GM12872 (cell line): ENCODE data around the gene IL2RA.

Experiments used
- TF ChIP-seq, protein P1 (sequence below): IDR thresholded peaks from 3 replicates; pipeline ENCODE4 v1.5.1; 2011; ENCODE audit warnings: low read depth, mild to moderate bottlenecking, low read length, moderate library complexity; ENCODE audit not compliant: insufficient read depth

IL2RA gene

GRCh38 chr10:5970527-5970926 is 91.6 kb downstream of the IL2RA start:
- TF ChIP-seq, protein P1, sequence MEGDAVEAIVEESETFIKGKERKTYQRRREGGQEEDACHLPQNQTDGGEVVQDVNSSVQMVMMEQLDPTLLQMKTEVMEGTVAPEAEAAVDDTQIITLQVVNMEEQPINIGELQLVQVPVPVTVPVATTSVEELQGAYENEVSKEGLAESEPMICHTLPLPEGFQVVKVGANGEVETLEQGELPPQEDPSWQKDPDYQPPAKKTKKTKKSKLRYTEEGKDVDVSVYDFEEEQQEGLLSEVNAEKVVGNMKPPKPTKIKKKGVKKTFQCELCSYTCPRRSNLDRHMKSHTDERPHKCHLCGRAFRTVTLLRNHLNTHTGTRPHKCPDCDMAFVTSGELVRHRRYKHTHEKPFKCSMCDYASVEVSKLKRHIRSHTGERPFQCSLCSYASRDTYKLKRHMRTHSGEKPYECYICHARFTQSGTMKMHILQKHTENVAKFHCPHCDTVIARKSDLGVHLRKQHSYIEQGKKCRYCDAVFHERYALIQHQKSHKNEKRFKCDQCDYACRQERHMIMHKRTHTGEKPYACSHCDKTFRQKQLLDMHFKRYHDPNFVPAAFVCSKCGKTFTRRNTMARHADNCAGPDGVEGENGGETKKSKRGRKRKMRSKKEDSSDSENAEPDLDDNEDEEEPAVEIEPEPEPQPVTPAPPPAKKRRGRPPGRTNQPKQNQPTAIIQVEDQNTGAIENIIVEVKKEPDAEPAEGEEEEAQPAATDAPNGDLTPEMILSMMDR, result no peak

DNA sequence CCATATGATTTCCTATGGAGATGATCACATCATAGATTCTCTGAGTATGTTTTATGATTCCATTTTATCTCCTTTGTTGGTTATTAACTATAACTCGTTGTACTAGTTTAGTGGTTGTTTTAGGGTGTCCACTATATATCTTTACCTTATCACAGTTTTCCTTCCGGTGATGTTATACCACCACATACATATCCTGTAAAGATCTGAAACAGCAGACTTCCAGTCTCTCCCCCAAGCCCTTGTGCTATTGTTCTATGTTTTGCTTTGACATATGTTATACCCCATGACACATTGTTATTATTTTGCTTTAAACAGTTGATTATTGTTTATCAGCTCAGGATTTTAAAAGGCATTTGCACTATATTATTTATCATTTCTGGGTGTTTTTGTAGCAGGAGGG is 92.1 kb downstream of the IL2RA start:
- TF ChIP-seq, protein P1, result no peak

DNA sequence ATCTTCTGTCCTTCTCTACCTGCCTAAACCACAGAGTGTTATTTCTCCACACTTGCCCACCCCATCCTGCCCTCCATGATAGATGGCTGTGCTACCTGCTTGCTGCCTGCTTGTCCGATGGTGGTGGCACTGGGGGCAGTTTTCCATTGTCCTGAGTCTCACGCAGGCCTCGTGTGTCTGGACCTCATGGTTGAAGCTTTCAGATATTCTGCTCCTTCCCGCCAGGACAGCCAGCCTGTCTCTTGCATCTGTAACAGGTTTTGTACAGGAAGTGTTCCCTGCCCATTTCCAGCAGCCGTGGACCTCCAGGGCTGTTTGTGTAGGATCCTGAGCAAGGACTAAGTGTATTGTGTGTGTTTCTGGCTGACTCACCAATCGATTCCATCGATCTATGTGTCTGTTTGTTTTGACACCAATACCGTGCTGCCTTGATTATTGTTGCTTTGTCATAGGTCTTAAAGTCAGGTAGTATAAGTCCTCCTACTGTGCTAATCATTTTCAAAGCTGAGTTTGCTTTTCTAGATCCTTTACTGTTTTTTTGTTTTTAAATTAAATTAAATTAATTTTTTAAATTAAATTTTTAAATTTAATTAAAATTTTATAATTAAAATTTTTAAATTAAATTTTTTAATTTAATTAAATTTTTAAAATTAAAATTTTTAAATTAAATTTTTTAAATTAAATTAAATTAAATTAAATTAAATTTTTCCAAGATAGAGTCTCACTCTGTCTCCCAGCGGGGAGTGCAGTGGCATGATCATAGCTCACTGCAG is 93.3 kb downstream of the IL2RA start:
- TF ChIP-seq, protein P1, result no peak

DNA sequence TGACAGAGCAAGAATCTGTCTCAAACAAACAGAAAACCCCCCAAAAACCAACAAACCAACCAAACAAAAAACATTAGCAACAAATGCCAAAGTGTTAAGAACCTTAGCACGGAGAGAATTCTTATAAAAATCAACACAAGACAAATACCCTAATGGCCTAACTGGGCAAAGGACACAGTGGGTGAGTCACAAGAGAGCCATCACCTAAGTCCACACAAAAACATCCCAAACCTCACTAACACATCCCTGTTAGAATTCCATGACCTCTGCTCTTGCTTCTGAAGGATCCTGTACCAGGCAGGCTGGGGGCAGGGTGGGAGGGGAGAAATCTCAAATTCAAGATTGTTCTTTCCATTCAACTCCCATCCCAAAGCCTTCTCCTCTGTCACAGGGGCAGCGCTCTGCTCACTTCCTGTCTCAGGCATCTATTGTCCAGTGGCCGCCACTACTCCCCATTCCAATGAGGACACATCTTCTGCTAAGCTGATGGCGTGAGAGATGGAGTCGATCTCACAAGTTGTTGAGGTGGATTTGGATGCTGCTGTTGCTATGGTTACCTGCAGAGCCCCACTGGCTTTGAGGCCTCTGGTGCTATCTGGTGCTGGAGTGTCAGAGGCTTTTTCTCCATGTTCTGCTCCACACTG is 94.0 kb downstream of the IL2RA start:
- TF ChIP-seq, protein P1, result no peak

DNA sequence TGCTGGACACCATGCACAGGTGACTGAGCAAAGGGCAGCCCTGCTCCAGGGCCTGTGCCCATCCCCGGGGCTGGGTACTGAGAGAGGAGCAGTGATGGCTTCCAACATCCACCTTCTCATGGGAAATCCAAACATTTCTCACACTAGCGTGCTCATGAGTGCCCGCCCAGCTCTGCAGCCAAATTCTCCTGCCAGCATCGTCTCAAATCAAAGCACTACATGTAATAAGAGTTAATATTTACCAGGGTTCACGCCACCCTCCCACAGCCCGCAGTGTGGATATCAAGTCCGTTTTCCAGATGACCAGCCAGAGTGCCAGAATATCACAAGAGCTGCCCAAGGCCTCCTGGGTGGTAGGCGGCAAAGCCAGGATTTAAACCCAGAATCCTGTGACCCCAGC is 96.9 kb downstream of the IL2RA start:
- TF ChIP-seq, protein P1, result no peak

DNA sequence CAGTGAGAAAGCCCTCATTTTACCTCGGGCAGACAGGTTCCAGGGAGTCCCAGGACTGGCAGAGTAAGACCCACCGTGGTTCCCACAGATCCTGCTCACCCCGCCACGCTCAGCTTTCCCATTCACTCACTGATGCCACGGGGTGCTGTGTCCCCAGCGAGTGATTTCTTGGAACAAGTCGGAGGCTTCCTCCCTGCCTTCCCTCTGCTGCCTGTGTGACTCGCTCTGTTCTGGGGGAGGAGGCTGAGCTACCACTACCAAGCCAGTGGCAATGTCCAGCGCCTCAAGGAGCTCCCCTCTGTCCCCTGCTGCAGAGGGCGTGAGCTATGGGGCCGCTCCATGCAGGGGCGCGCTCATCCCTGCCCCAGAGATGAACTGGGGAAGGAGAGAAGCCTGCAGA is 97.4 kb downstream of the IL2RA start:
- TF ChIP-seq, protein P1, result no peak

- TF ChIP-seq, protein P1, result no peak
These were observed 98.6 kb downstream of the IL2RA start for GRCh38 chr10:5963591-5963990.
